Activated CD4-positive, CD25-positive, alpha-beta regulatory T cell treated with anti-CD3 and anti-CD28 coated beads, Interleukin-2, amount 50 U/mL, for 72 hours (primary cell): ENCODE results near the gene AEBP2.
"Not testable (repeated sequence)": the region's sequence is repeated elsewhere in the genome, so short reads cannot be mapped to it uniquely, and the experiment has no call there.

Source experiments
- DNase-seq: peaks from one replicate; pipeline ENCODE4 v3.0.0; 2021

AEBP2 gene

GRCh38 chr12:19439059-19440018 lies at the start of gene AEBP2:
Gene AEBP2 (plus strand): TSS chr12:19439492. CDS start chr12:19439700, 208 bp downstream.
- peak; percentile 86 for DNase-seq

GRCh38 chr12:19390051-19390598 lies 49.2 kb upstream of the AEBP2 start:
- no peak for DNase-seq

- DNase-seq = not testable (repeated sequence)
Measured at GRCh38 chr12:19392644-19393043, 46.6 kb upstream of the AEBP2 start.

GRCh38 chr12:19394385-19394784 lies 44.9 kb upstream of the AEBP2 start:
- no peak for DNase-seq

GRCh38 chr12:19397534-19397933 lies 41.8 kb upstream of the AEBP2 start:
- DNase-seq = no peak

- no peak for DNase-seq
Measured at GRCh38 chr12:19398376-19399363, 40.6 kb upstream of the AEBP2 start.

GRCh38 chr12:19400649-19401285 lies 38.5 kb upstream of the AEBP2 start:
- not testable (repeated sequence) for DNase-seq

GRCh38 chr12:19402211-19402610 lies 37.1 kb upstream of the AEBP2 start:
- no peak for DNase-seq

- no peak for DNase-seq
Measured at GRCh38 chr12:19402743-19403431, 36.4 kb upstream of the AEBP2 start.

- DNase-seq = no peak
Measured at GRCh38 chr12:19404242-19404880, 34.9 kb upstream of the AEBP2 start.

- DNase-seq = no peak
Measured at GRCh38 chr12:19409376-19409775, 29.9 kb upstream of the AEBP2 start.

- no peak for DNase-seq
Measured at GRCh38 chr12:19410211-19410610, 29.1 kb upstream of the AEBP2 start.

GRCh38 chr12:19410629-19411185 lies 28.6 kb upstream of the AEBP2 start:
- no peak for DNase-seq

GRCh38 chr12:19411234-19412204 lies 27.8 kb upstream of the AEBP2 start:
- no peak for DNase-seq

GRCh38 chr12:19412844-19413243 lies 26.4 kb upstream of the AEBP2 start:
- no peak for DNase-seq

GRCh38 chr12:19413582-19413981 lies 25.7 kb upstream of the AEBP2 start:
- not testable (repeated sequence) for DNase-seq

GRCh38 chr12:19415563-19415962 lies 23.7 kb upstream of the AEBP2 start:
- DNase-seq = no peak

GRCh38 chr12:19419086-19419485 lies 20.2 kb upstream of the AEBP2 start:
- DNase-seq = no peak

- DNase-seq = no peak
Measured at GRCh38 chr12:19421503-19422282, 17.6 kb upstream of the AEBP2 start.
